CD4-positive, alpha-beta T cell treated with Interleukin-1 beta for 1 hour (primary cell): ENCODE results near the gene INAFM2.

Experiments
- DNase-seq, 2 donors: peaks; one replicate each; pipeline ENCODE4 v3.0.0-alpha.2; 2020 to 2022

The INAFM2 gene

GRCh38 chr15:40330368-40330836 is 6.9 kb downstream of the INAFM2 start:
- DNase-seq: no peak

GRCh38 chr15:40331026-40331425 is 7.5 kb downstream of the INAFM2 start:
- no peak for DNase-seq

- no peak for DNase-seq
These were observed 8.1 kb downstream of the INAFM2 start for GRCh38 chr15:40331637-40332036.

GRCh38 chr15:40332113-40332781 is 8.8 kb downstream of the INAFM2 start:
- no peak for DNase-seq

- peak; percentile 23 to 73 for DNase-seq
These were observed 10.5 kb downstream of the INAFM2 start for GRCh38 chr15:40333922-40334492.

GRCh38 chr15:40334541-40334940 is 11.0 kb downstream of the INAFM2 start:
- DNase-seq: no peak

- peak in 1 of 2 donors; percentile 27 for DNase-seq
These were observed 11.7 kb downstream of the INAFM2 start for GRCh38 chr15:40334941-40335795.

GRCh38 chr15:40335938-40336743 is 12.6 kb downstream of the INAFM2 start:
- DNase-seq: no peak

- peak in 1 of 2 donors; percentile 46 for DNase-seq
These were observed 13.2 kb downstream of the INAFM2 start for GRCh38 chr15:40336744-40337122.

GRCh38 chr15:40337597-40337996 is 14.1 kb downstream of the INAFM2 start:
- no peak for DNase-seq

- peak; percentile 76 to 82 for DNase-seq
These were observed 14.7 kb downstream of the INAFM2 start for GRCh38 chr15:40338041-40338657.

- no peak for DNase-seq
These were observed 15.6 kb downstream of the INAFM2 start for GRCh38 chr15:40338921-40339620.

- DNase-seq: no peak
These were observed 16.1 kb downstream of the INAFM2 start for GRCh38 chr15:40339621-40339945.

GRCh38 chr15:40340038-40340739 is 16.7 kb downstream of the INAFM2 start:
- no peak for DNase-seq

GRCh38 chr15:40340740-40341400 is 17.4 kb downstream of the INAFM2 start, which contains the start of gene CCDC9B:
TSS of gene CCDC9B (minus strand) at chr15:40340939. CDS start at chr15:40340819, 120 bp downstream.
- peak in 1 of 2 donors; percentile 27 for DNase-seq

GRCh38 chr15:40342416-40343320 is 19.2 kb downstream of the INAFM2 start:
- no peak for DNase-seq

- peak in 1 of 2 donors; percentile 17 for DNase-seq
These were observed 20.0 kb downstream of the INAFM2 start for GRCh38 chr15:40343512-40343911.

GRCh38 chr15:40344217-40344616 is 20.7 kb downstream of the INAFM2 start:
- no peak for DNase-seq

GRCh38 chr15:40344631-40345120 is 21.2 kb downstream of the INAFM2 start:
- DNase-seq: peak; percentile 76 to 79
